Activated CD4-positive, CD25-positive, alpha-beta regulatory T cell treated with anti-CD3 and anti-CD28 coated beads, Interleukin-2, amount 50 U/mL, for 16 hours (primary cell): ENCODE results near the gene RPL28.
A peak's percentile ranks its signal among the peaks of the same experiment; 100 is the strongest.

Experiments used
- DNase-seq: peaks from one replicate; pipeline ENCODE4 v3.0.0-alpha.2; 2020; ENCODE audit warnings: low read depth, low spot score

Gene RPL28

DNA sequence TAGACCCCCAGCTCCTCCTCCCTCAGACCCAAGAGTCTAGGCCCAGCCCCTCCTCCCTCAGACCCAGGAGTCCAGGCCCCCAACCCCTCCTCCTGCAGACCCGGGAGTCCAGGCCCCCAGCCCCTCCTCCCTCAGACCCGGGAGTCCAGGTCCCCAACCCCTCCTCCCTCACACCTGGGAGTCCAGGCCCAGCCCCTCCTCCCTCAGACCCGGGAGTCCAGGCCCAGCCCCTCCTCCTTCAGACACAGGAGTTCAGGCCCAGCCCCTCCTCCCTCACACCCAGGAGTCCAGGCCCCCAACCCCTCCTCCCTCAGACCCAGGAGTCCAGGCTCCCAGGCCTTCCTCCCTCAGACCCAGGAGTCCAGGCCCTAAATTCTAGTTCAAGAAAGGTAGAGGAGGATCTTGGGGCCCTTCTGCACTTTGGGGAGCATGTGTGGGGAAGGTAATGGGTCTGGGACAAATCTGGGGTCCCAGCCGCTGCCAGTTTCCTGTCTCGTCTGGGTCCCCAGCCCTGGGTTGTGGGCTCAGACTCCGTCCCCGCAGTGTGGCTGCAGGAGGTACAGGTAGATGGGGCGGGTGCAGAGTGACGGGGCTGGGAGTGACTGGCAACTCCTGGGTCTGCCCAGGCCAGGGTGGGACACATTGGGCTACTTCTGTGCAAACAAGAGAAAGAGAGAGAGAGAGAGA is 12.3 kb upstream of the RPL28 start:
- DNase-seq: no peak

DNA sequence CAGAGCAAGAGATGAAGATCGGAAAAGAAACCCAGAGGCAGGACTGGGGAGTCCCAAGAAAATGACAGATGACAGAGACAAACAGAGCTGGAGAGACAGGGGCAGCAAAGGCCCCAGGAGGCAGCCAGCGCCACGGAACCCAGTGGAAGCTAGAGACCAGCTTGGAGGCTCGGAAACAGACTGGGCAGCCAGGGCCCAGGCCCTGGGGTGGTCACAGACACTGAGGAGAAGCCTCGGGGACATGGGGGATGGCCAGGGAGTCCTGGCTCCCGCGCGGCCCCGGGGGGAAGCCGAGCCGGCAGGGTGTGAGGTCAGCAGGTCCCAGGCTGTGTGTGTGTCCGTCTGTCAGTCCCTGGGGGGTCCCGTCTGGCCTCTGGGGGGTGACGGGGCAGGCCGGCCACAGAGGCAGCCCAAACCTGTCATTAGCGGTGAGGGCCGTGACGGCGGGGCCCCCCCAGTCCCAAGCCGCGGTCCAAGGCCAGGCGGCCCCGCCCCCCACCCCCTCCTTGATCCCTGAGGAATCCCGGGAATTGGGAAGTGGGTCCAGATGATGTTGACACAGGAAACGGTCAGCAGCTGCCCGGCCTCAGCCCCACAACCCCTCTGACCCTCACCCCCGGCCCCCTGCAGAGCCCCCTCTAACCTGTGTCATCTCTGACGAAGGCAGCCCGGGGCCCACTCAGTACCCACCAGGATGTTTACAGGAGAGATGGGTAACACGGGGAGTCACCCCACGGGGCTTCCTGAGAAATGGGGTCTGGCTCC is 11.6 kb upstream of the RPL28 start:
- no peak for DNase-seq

DNA sequence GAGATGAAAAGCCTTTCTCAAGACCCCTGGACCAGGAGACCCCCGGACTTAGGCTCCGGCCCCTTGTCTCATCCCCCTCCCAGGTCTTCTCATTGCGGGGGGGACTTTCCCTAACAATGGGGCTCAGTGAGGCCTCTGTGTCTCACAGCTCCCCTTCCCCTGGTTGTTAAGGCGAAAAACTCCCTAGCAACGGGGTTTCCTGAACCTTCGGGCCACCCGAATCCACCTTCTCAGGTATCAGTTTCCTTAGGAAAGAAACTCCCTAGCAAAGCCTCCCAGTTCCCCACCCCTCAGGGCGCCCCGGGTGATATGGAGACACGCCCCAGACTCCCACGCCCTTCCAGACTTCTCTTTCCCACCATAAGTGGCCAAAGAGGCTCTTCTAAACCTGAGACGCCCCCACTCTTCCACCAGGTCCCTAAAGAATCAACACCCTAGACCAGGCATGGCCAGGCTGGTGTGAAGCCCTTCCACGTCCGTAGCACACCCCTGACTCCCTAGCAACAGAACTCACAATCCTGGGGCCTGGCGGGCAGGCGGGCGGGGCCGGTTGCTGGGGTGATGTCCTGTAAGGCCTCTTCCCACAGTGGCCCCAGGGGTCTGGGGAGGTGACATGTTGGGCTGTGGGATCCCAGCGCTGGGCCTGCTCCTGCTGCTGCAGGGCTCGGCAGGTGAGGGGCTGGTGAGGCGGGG is 9.3 kb upstream of the RPL28 start, which contains the start of gene TMEM190:
TSS of gene TMEM190 (plus strand) at position 586 of the 693 bp plus-strand sequence. CDS start at position 614, 28 bp downstream.
- no peak for DNase-seq

DNA sequence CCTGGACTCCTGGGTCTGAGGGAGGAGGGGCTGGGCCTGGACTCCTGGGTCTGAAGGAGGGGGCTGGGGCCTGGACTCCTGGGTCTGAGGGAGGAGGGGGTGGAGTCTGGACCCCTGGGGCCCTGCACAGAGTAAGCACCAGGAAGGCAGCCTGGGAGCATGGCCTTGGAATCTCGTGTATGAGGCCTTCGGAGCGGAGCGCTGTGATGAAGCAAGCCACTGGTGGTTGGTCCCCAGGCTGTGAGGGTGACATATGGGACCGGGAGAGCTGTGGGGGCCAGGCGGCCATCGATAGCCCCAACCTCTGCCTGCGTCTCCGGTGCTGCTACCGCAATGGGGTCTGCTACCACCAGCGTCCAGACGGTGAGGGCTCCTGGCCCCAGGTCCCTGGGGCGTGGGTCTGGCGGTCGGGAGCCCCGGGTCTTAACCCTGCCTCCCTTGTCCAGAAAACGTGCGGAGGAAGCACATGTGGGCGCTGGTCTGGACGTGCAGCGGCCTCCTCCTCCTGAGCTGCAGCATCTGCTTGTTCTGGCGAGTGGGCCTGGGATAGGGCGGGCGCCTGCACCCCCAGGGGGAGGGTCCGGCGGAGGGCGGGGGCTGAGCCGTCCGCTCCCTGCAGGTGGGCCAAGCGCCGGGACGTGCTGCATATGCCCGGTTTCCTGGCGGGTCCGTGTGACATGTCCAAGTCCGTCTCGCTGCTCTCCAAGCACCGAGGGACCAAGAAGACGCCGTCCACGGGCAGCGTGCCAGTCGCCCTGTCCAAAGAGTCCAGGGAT is 8.2 kb upstream of the RPL28 start:
- no peak for DNase-seq

DNA sequence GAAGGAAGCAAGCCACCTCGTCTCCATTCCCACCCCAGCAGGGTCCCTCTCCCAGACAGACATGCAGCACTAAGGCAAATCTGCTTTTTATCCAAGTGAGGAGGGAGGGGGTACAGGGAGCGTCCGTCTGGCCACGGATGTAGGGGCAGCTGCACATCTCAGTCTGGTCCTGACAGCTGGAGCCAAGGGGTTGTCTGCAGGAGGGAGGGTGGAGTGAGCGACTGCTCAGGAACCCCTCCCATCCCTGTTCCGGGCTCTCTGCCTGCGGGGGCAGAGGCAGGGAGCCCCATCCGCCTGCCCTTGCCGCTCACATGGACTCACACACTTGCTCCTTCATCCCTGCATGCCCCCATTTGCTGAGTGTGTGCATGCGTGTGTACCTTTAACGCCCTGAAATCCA is 6.6 kb upstream of the RPL28 start:
- DNase-seq: no peak

DNA sequence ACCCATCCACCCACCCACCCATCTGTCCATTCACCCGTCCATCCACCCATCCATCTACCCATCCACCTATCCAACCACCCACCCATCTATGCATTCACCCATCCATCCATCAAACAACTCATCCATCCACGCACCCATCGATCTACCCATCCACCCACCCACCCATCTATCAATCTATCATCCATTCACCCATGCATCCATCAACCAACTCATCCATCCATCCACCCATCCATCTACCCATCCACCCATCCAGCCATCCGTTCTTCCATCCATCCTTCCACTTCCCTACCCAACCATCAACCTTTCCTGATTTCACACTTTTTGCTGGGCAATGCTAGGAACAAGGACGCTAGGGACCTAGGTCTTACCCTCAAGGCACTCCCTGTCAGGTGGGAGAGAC is 3.7 kb upstream of the RPL28 start:
- no peak for DNase-seq

DNA sequence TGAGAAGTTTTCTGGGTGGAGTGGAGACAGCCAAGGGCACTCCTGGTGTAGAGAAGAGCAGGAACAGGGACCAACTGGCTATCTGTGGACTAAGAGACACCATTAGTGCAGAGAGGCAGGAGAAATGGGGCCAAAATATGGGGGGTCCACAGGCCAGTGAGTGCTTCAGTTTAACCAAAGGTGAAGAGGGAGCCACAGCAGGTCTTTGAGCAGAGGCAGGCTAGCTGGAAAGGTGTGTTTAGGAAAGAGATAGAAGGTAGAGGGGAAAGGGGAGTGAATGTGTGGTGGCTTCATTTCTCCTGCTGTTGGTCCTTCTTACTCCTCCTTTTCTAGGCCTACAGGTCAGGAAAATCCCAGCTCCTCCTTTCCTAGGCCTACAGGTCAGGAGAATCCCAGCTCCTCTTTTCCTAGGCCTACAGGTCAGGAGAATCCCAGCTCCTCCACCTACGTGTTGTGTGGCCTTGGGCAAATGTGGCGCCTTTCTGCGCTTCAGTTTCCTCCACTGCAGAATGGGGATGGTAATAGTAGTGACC is 3.1 kb upstream of the RPL28 start:
- no peak for DNase-seq

DNA sequence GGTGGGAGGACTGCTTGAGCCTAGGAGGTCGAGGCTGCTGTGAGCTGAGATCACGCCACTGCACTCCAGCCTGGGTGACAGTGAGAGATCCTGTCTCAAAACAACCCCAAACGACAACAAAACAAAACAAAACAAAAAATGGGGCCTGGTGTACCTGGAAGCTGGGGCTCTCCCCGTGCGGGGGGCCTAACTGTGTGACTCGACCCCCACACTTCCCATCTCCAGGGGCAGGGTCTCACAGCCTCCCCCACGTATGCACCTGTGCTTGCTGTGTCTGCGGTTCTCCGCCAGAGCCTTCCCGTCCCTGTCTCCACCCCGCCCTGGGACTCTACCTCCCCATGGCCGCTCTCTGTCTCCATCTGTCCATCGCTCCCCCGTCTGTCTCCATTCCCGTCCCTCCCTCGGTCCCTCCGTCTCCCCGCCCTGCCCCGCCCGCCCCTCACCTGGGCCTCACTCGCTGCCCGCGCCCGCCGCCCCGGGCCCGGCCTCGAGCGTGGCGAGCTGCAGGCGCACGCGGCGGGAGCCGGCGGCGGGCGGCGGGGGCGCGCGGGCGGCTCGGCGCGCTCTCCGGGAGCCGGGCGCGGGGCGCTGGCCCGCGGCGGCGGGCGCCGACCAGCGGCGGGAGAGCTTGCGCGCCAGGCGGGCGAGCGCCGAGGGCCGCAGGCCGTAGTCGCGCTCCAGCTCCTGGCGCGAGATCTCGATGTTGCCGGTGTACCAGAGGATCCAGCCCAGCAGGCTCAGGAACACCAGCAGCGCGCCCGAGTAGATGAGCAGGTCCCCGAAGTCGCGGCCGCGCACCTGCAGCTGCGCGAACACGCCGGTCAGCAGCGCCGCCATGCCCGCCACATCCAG is 2.2 kb upstream of the RPL28 start:
- DNase-seq: no peak

DNA sequence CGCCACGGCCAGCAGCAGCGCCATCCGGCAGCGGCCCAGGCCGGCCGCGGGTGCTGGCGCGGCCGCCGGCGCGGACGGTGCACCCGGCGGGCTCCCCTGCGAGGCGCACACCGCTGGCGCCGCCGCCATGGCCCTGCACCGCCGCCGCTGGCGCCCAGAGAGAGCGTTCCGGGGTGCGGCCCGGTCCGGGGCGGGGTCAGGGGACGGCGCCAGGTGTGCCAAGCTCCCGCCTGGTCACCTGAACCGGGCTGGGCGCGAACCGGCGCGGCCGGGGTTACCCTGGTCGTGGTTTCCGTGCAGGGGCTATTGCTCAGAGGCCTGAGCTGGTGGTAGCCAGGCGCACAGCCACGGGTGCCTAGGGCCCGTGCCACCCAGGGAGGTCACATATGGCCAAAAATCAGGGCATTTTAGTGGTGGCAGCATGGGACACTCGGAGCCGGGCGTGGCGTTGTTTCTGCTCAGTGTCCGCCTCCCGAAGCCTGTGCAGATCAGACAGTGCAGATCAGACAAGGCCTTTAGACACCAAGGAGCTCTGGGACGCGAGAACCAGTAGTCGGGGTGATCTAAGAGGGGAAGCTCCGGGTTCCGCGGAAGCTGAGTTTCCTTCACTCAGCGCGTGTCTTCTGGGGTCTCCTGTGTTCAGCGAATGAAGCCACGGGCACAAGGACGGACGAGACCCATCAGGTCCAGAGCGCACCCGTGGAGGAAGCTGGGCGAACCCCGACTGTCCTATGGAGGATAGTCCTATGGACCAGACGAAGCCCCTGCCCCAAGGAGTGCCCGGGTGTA is 1.4 kb upstream of the RPL28 start, which contains the start of gene TMEM238:
TSS of gene TMEM238 (minus strand) at position 162 of the 789 bp plus-strand sequence. CDS start at position 129, 33 bp downstream.
- no peak for DNase-seq

DNA sequence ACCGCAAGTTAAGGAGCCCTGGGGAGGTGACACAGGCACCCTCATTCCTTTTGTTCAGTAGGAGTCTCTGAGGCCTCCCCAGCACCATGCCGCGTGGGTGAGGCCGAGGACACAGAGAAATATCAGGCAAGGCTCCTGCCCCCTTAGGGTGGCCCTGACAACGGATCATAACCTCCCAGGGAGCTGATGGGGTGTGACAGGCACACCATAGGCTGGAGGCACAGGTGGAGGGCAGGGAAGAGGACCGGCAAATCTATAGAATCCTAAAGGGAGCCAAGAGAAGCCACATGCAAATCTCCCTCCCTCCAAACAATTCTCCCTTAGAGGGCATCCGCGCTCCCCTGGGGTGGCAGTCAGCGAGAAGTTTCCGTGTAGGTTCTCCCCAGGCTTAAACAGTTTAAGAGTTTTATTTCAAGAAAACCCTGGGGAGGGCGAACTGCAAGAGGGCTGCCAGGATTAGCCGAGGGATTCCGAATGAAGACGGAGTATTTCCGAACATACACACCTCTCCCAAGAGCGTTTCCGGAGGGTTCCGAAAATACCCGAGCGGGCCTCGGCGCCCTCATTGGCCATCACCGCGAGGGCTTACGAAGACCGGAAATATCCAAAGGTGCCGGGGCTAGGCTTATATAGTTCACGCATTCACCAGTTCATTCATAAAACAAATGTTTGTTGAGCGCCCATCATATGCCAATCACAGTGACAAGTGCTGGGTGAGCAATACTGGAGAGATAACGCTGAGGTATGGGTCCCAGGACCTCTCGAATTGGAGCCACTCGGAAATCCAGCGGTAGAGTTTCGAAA is 610 bp upstream of the RPL28 start:
- peak; percentile 89 for DNase-seq

DNA sequence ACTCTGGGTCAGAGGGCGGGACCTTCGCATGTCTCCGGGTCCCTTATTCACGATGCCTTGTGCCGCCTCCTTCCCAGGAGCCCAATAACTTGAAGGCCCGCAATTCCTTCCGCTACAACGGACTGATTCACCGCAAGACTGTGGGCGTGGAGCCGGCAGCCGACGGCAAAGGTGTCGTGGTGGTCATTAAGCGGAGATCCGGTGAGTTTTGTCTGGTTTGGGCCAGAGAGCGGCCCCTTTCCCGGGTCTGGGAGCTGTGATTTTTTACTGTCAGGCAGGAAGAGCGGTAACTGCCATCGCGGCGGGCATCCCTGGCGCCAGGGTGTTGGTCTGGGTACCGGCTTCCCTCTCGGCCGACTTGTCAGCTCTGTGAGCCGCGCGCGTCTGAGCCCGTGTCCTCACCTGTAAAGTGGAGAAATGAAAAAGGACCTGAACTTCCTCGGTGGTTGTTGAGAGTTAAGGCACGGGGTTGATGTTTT is 800 bp downstream of the RPL28 start:
- no peak for DNase-seq

DNA sequence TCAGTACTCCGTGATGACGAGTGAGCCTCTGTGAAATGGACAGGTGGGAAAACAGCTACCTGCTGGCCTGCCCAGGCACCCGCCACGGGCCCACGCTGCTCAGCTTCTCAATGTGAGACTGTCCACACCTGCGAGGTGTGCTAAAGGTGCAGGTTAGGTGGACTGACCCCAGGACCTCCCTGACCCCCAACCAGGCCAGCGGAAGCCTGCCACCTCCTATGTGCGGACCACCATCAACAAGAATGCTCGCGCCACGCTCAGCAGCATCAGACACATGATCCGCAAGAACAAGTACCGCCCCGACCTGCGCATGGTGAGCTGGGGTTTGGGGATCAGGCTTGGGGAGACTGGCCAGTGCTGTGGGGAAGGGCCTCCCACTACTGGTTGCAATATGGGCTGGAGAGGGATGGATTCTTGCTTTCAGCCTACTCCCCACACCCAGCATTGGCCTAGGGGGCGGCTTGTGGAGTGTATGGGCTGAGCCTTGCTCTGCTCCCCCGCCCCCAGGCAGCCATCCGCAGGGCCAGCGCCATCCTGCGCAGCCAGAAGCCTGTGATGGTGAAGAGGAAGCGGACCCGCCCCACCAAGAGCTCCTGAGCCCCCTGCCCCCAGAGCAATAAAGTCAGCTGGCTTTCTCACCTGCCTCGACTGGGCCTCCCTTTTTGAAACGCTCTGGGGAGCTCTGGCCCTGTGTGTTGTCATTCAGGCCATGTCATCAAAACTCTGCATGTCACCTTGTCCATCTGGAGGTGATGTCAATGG is 2.2 kb downstream of the RPL28 start:
- no peak for DNase-seq

DNA sequence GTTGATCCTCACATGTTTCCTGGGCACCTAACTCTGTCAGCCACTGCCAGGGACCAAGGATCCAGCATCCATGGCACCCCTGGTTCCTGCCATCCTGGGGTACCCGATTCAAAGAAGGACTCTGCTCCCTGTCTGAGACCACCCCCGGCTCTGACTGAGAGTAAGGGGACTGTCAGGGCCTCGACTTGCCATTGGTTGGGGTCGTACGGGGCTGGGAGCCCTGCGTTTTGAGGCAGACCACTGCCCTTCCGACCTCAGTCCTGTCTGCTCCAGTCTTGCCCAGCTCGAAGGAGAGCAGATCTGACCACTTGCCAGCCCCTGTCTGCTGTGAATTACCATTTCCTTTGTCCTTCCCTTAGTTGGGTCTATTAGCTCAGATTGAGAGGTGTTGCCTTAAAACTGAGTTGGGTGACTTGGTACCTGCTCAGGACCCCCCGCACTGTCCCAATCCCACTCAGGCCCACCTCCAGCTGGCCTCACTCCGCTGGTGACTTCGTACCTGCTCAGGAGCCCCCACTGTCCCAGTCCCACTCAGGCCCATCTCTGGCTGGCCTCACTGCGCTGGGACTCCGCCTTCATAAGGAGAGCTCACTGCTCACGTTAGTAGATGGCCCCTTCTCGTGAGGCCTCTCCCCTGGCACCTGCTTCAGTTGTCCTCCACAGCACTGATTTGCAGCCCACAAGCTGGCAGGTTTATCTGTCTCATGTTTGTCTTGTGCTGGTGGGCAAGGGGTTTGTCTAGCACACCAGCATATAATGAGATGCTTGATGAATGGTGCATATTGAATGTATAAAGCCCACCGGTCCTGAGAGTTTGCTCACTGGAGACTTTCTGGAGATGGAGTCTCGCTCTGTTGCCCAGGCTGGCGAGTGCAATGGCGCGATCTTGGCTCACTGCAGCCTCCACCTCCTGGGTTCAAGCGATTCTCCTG is 3.9 kb downstream of the RPL28 start:
- no peak for DNase-seq

DNA sequence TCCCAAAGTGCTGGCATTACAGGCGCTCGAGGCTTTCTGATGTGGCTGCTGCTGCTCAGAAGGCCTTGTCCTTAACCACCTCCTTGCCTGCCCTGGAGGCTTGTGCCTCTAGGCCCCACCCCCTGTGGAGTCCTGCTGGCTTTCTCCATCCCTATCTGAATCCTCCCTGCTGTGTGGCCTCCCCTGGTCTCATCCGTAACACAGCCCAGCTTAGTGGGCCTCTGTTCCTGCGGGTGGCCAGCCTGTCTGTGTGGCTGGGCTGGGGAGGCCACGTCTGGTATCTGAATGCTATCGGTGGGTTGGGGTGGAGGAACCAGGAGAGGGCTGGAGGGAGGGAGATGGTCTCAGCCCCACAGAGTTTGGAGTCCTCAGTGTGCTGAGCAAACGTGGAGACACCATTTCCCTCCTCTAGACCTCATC is 4.7 kb downstream of the RPL28 start:
- DNase-seq: no peak

DNA sequence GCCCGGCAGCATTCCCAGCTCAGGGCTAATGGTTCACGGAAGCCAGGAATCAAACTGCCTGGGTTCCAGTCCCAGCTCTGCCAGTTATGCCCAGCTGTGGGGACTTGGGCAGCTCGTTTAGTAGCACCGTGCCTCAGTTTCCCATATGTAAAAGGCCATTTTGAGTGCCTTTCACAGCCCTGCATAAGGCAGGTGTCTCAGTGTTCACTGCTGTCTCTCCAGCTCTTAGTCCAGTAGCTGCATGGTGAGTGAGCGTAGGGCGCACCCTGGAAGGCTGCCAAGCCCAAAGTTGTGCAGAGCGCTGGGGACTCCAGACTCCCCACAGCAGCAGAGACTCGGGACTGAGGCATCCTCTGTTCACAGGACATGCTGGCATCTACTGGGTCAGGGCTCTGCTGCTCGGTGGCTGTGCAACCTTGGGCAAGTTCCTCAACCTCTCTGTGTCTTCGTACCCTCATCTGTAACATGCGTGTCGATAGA is 5.5 kb downstream of the RPL28 start:
- DNase-seq: no peak
